Muscle layer of colon (tissue), 2 donors: ENCODE results near the gene MARS1.

Source experiments
- H3K27ac ChIP-seq: one replicate; pipeline ENCODE4 v1.7.0; 2013; ENCODE audit warnings: low read depth, mild to moderate bottlenecking, low read length, moderate library complexity
- H3K27me3 ChIP-seq, 2 donors: one replicate each; pipeline ENCODE4 v1.7.0; 2013; ENCODE audit warnings: low read length in 2 of 2, mild to moderate bottlenecking in 2 of 2; ENCODE audit not compliant: insufficient read depth in 2 of 2, control insufficient read depth in 1 of 2
- H3K36me3 ChIP-seq: one replicate; pipeline ENCODE4 v1.7.0; 2013; ENCODE audit warnings: mild to moderate bottlenecking, low read length; ENCODE audit not compliant: insufficient read depth
- H3K4me1 ChIP-seq: one replicate; pipeline ENCODE4 v1.7.0; 2013; ENCODE audit warnings: mild to moderate bottlenecking, low read length; ENCODE audit not compliant: insufficient read depth
- H3K4me3 ChIP-seq, 2 donors: one replicate each; pipeline ENCODE4 v1.7.0; 2013; ENCODE audit warnings: low read length in 2 of 2, low read depth in 1 of 2, mild to moderate bottlenecking in 1 of 2, moderate library complexity in 1 of 2
- H3K9ac ChIP-seq: one replicate; pipeline ENCODE4 v1.7.0; 2013; ENCODE audit warnings: low read length
- H3K9me3 ChIP-seq: one replicate; pipeline ENCODE4 v1.7.0; 2013; ENCODE audit warnings: mild to moderate bottlenecking, low read length
- donor health status: abdominal sarcoma.
- donor health status: Adenocarcinoma of cecum.

The MARS1 gene

DNA sequence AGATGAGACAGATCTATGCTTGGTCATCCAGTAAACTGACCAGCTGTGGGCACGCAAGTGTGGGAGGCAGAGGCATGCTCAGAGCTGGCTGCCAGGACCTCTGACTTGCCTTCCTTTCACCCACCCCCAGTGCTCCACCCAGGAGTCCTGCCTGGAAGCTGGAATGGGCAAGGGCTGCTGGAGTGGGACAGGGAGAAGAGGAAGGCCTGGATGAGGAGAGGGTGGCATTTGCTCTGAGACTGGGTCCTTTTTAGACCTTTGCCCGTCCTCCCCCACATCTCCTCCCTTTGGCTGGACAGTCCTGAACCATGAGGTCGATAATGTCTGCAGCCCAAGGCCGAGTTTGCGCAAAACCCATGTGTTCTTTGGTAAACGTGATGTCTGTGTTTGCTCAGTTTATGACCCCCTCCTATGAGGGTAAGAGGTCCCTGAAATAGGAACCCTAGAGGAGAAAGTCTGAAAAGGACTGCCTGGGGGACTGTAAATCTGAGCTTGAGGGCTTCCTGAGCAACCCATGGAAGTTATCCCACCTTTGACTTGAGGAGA lies 36.6 kb upstream of the MARS1 start:
- Histone ChIP-seq H3K36me3 (no peaks in the 10 kb centered on the region), H3K27me3 (no peaks in the 10 kb centered on the region), H3K4me3 (no peak overlapping the region), H3K9me3 (no peaks in the 10 kb centered on the region), H3K27ac (no peak overlapping the region), H3K4me1 (peaks cover 10% of the 10 kb centered on the region), H3K9ac (no peak overlapping the region)

DNA sequence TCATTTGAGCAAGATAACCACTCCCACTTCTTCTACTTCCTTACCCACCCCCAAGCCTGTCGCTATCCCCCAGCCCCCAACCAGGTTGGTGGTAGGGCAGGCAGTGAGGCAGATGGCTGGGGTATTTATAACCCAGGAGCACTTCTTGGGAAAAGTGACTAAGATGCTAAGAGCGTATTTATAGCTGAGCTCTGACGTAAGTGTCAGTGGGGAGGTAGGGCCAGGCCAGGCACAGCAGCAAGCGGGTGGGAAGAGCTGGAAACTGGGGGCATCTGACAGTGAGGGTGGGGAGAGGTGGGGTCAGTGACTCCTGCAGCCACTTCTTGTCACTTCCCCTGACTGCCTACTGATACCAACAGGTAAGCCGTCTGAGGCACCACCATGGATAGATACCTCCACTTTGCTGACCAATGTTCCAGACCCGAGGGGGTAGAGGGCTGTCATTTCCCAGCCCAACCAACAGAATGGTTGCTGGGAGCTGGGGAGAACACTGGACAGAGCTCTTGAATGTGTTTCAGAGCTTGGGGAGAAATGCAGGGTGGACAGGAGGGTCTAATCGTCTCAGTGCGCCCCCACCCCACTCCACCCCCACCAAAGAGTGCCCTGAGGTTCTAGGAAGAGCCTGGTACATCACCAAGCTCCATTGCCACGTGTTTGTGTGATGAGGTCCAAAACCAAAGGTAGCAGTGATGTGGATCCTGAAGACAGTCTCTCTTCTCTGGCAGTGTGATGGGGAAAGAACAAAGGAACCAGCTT lies 35.5 kb upstream of the MARS1 start:
- H3K4me3 ChIP-seq: no peak overlapping the region
- H3K9ac ChIP-seq: no peak overlapping the region
- H3K36me3 ChIP-seq: no peaks in the 10 kb centered on the region
- H3K27ac ChIP-seq: no peak overlapping the region
- peaks cover 10% of the 10 kb centered on the region for H3K4me1 ChIP-seq
- no peaks in the 10 kb centered on the region for H3K27me3 ChIP-seq
- H3K9me3 ChIP-seq: no peaks in the 10 kb centered on the region

DNA sequence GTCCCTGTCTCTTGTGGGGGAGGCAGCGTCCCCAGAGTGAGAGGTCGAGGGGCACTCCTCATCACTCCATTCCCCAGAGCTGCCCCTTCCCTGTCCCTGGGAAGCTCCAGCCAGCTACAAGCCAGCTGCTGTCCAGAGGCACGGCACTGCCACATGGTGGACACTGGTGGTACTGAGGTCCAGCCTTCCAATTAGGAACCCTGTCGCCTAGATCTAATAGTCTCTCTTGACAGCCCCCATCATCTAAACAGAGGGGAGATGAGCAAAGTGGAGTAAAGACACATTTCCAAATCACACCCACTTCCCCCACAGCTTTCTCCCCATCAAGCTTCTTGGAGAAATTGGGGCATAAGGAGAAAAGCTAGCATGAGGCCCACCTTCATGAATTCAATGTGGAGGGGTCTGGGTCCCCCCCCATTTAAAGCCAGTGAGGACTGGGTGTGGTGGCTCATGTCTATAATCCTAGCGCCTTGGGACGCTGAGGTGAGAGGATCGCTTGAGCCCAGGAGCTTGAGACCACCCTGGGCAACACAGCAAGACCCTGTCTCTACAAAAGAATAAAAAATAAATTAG lies 34.8 kb upstream of the MARS1 start:
- Histone ChIP-seq H3K4me3 (no peak overlapping the region), H3K9ac (no peak overlapping the region), H3K27ac (no peak overlapping the region), H3K9me3 (no peaks in the 10 kb centered on the region), H3K27me3 (no peaks in the 10 kb centered on the region), H3K4me1 (peaks cover 10% of the 10 kb centered on the region), H3K36me3 (no peaks in the 10 kb centered on the region)

DNA sequence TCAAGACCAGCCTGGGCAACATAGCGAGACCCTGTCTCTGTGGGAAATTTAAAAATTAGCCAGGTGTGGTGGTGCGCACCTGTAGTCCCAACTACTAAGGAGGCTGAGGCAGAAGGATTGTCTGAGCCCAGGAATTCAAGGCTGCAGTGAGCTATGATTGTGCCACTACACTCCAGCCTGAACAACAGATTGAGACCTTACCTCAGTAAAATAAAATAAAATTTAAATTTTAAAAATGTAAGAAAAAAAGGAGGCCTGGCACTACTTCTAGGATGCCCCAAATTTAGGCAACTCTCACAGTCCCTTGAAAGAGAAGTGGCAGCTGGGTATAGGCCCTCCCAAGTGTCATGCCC lies 33.7 kb upstream of the MARS1 start:
- Histone ChIP-seq H3K4me1 (peaks cover 15% of the 10 kb centered on the region), H3K27me3 (no peaks in the 10 kb centered on the region), H3K4me3 (no peak overlapping the region), H3K9ac (no peak overlapping the region), H3K27ac (no peak overlapping the region), H3K9me3 (no peaks in the 10 kb centered on the region), H3K36me3 (no peaks in the 10 kb centered on the region)

DNA sequence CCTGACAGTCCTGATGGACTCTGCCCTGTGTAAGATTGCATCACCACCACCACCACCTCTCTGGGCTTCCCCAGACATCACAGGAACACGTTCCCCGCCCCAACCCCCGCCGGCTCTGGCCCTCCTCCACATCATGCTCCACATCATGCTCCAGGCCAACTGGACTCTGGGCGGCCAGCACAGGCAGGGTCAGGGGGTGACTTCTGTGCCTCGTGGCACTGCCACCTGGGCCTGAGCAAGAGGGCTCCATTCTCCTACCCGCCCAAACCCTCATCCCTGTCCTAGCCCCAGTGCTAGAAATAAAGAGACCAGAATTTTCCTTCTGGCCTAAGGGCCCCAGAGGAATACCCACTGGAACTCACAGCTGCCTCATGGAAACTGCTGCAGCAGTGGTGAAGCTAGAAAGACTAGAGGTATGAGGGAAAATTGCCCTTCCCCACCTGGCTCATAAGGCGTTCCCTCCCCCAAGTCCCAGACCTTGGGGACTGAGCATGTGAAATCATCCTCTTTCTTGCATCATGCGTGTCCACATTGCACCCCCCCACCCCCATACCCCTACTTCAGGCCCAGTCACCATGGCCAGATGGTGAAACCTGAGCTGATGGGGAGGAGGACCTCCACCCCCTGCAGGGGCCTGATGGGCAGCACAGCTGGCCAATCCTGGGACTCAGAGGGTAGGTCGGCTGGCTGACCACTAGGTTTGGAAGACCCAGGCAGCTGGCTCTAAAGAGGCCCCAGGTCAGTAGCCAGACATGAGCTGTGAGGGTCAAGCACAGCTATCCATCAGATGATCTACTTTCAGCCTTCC lies 33.1 kb upstream of the MARS1 start, which contains the start of gene INHBE:
Gene INHBE (plus strand): TSS at position 742 of the 808 bp plus-strand sequence. CDS start 230 bp downstream, outside the sequence.
- Histone ChIP-seq H3K9ac (no peak within 1 kb of the TSS), H3K36me3 (no peaks in the 10 kb centered on the region), H3K9me3 (no peaks in the 10 kb centered on the region), H3K27me3 (no peaks in the 10 kb centered on the region), H3K27ac (no peak within 1 kb of the TSS), H3K4me1 (peaks cover 15% of the 10 kb centered on the region), H3K4me3 (no peak within 1 kb of the TSS)

DNA sequence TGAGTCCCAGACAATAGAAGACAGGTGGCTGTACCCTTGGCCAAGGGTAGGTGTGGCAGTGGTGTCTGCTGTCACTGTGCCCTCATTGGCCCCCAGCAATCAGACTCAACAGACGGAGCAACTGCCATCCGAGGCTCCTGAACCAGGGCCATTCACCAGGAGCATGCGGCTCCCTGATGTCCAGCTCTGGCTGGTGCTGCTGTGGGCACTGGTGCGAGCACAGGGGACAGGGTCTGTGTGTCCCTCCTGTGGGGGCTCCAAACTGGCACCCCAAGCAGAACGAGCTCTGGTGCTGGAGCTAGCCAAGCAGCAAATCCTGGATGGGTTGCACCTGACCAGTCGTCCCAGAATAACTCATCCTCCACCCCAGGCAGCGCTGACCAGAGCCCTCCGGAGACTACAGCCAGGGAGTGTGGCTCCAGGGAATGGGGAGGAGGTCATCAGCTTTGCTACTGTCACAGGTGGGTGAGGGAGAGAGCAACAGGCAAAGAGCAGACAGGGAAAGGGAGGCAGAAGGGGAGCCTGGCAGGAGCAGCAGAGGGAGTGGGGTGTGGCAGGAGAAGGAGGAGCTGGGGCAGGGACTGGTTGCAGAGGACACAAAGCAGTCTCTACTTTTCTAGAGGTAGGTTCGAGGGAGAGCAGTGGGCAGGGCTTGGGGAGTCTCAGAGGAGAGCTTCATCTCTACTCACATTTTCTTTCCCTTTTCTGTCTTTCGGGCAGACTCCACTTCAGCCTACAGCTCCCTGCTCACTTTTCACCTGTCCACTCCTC lies 32.3 kb upstream of the MARS1 start:
- Histone ChIP-seq H3K27me3 (peaks cover 0 to 6% of the 10 kb centered on the region in 2 donors), H3K27ac (no peak overlapping the region), H3K4me1 (peaks cover 20% of the 10 kb centered on the region), H3K4me3 (no peak overlapping the region), H3K9ac (no peak overlapping the region), H3K9me3 (no peaks in the 10 kb centered on the region), H3K36me3 (no peaks in the 10 kb centered on the region)

DNA sequence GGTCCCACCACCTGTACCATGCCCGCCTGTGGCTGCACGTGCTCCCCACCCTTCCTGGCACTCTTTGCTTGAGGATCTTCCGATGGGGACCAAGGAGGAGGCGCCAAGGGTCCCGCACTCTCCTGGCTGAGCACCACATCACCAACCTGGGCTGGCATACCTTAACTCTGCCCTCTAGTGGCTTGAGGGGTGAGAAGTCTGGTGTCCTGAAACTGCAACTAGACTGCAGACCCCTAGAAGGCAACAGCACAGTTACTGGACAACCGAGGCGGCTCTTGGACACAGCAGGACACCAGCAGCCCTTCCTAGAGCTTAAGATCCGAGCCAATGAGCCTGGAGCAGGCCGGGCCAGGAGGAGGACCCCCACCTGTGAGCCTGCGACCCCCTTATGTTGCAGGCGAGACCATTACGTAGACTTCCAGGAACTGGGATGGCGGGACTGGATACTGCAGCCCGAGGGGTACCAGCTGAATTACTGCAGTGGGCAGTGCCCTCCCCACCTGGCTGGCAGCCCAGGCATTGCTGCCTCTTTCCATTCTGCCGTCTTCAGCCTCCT lies 31.6 kb upstream of the MARS1 start:
- H3K36me3 ChIP-seq: no peaks in the 10 kb centered on the region
- H3K9me3 ChIP-seq: no peaks in the 10 kb centered on the region
- H3K27me3 ChIP-seq: peaks cover 0 to 12% of the 10 kb centered on the region in 2 donors
- H3K4me3 ChIP-seq: no peak overlapping the region
- no peak overlapping the region for H3K9ac ChIP-seq
- H3K4me1 ChIP-seq: peaks cover 27% of the 10 kb centered on the region
- H3K27ac ChIP-seq: no peak overlapping the region

DNA sequence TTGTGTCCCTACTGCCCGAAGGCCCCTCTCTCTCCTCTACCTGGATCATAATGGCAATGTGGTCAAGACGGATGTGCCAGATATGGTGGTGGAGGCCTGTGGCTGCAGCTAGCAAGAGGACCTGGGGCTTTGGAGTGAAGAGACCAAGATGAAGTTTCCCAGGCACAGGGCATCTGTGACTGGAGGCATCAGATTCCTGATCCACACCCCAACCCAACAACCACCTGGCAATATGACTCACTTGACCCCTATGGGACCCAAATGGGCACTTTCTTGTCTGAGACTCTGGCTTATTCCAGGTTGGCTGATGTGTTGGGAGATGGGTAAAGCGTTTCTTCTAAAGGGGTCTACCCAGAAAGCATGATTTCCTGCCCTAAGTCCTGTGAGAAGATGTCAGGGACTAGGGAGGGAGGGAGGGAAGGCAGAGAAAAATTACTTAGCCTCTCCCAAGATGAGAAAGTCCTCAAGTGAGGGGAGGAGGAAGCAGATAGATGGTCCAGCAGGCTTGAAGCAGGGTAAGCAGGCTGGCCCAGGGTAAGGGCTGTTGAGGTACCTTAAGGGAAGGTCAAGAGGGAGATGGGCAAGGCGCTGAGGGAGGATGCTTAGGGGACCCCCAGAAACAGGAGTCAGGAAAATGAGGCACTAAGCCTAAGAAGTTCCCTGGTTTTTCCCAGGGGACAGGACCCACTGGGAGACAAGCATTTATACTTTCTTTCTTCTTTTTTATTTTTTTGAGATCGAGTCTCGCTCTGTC lies 31.0 kb upstream of the MARS1 start:
- Histone ChIP-seq H3K27ac (no peak overlapping the region), H3K9me3 (no peaks in the 10 kb centered on the region), H3K27me3 (peaks cover 0 to 15% of the 10 kb centered on the region in 2 donors), H3K9ac (no peak overlapping the region), H3K4me1 (peaks cover 27% of the 10 kb centered on the region), H3K36me3 (no peaks in the 10 kb centered on the region), H3K4me3 (no peak overlapping the region)

DNA sequence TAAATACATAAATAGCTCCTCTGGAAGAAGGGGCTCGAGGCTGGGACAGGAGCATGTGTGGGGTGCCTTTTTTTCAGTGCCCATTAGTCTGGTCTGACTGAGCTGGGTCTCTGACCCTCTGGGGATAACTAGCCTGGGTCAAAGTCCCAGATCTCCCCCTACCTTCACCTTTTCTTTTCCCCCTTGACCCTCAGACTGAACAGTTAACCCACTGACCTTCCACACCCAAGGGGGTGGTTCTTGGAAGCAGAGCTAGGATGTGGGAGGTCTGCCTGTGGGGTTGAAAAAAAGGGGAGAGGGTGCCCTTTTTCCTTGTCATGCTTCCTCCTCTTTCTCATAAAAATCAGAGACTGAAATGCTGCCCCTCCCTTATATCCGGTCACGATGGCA lies 29.2 kb upstream of the MARS1 start:
- Histone ChIP-seq H3K36me3 (no peaks in the 10 kb centered on the region), H3K9ac (peak overlapping the region; percentile 71), H3K4me1 (peaks cover 22% of the 10 kb centered on the region), H3K27ac (no peak overlapping the region), H3K9me3 (no peaks in the 10 kb centered on the region), H3K27me3 (peaks cover 0 to 15% of the 10 kb centered on the region in 2 donors), H3K4me3 (peak overlapping the region in 1 of 2 donors; percentile 96)

DNA sequence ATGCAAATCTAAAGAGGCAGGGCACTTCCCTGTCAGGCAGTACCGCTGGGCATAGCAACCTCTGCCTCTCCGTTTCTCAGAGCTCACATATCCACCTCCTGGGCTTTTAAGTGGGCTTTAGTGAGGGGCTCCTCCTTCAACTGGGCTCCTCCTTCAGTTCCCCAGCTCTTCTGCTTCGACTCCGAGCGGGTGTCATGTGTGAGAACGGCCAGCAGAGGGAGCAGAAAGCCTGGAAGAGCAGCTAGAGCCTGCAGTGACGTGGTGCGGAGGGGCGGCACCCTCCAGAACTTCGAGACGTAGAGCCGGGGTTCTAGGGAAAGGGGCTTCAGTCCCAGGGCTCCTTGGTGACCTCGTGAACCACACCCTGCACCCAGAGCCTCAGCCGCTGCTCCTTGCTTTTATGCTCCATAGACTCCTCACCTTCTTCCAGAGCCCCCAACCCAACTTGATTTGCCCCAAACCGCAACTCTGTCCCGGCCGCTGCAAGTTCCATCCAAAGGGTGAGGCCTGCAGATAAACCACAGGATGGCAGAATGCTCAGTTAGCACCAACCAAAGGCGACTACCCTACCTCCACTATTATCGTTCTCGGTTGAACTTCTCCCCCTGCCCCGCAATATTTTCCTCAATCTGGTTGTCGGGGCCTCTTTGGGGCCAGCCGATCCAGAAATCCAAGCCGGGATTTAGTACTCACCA lies 28.7 kb upstream of the MARS1 start:
- H3K9me3 ChIP-seq: no peaks in the 10 kb centered on the region
- peak overlapping the region; percentile 71 for H3K9ac ChIP-seq
- peak overlapping the region; percentile 48 to 96 for H3K4me3 ChIP-seq
- peaks cover 0 to 15% of the 10 kb centered on the region in 2 donors for H3K27me3 ChIP-seq
- peaks cover 22% of the 10 kb centered on the region for H3K4me1 ChIP-seq
- H3K27ac ChIP-seq: peak overlapping the region; percentile 35
- H3K36me3 ChIP-seq: no peaks in the 10 kb centered on the region
